GM23338 (cell line): ENCODE results near the gene TMEM207. TPM values are rescaled to one million over a fixed set of nuclear protein-coding genes. Genes with fewer than 3 reads are reported as not detected.

Experiments used
- ATAC-seq: fragments of 200-7000 bp; cut with Tn5 transposase; 3 replicates; pipeline ENCODE4 v1.9.1; 2020
- DNase-seq: peaks from one replicate; pipeline ENCODE4 v3.0.0-alpha.2; 2015; ENCODE audit warnings: low spot score
- H2AFZ ChIP-seq: fragments of 200-600 bp; sonication (generic); 2 replicates; pipeline ENCODE4 v1.8.0; 2016; ENCODE audit warnings: antibody characterized with exemption, mild to moderate bottlenecking, moderate library complexity
- H3F3A ChIP-seq: fragments of 200-600 bp; sonication (generic); replicated peaks from 2 replicates; pipeline ENCODE4 v1.8.0; 2017; ENCODE audit warnings: antibody characterized with exemption, mixed run types, low read depth
- H3K27ac ChIP-seq: fragments of 200-600 bp; sonication (generic); 2 replicates; pipeline ENCODE4 v1.6.1; 2016; ENCODE audit warnings: low read depth
- H3K27me3 ChIP-seq: fragments of 200-600 bp; sonication (generic); 2 replicates; pipeline ENCODE4 v1.8.0; 2016; ENCODE audit warnings: mild to moderate bottlenecking, mixed run types, moderate library complexity; ENCODE audit not compliant: insufficient read depth
- H3K36me3 ChIP-seq: fragments of 200-600 bp; sonication (generic); 2 replicates; pipeline ENCODE4 v1.8.0; 2016; ENCODE audit warnings: mild to moderate bottlenecking; ENCODE audit not compliant: insufficient read depth
- H3K4me1 ChIP-seq: fragments of 200-600 bp; sonication (generic); 2 replicates; pipeline ENCODE4 v1.8.0; 2016; ENCODE audit warnings: mild to moderate bottlenecking, moderate library complexity; ENCODE audit not compliant: insufficient read depth
- H3K4me2 ChIP-seq: fragments of 200-600 bp; sonication (generic); 2 replicates; pipeline ENCODE4 v1.7.1; 2017; ENCODE audit warnings: mixed run types
- H3K4me3 ChIP-seq: fragments of 200-600 bp; sonication (generic); 2 replicates; pipeline ENCODE4 v1.6.1; 2016; ENCODE audit warnings: mixed run types
- H3K79me2 ChIP-seq: fragments of 200-600 bp; sonication (generic); replicated peaks from 2 replicates; pipeline ENCODE4 v1.8.0; 2017; ENCODE audit warnings: mild to moderate bottlenecking; ENCODE audit not compliant: insufficient read depth
- H3K9me2 ChIP-seq: fragments of 200-600 bp; sonication (generic); 2 replicates; pipeline ENCODE4 v1.8.0; 2017; ENCODE audit not compliant: insufficient read depth
- H4K20me1 ChIP-seq: fragments of 200-600 bp; sonication (generic); replicated peaks from 2 replicates; pipeline ENCODE4 v1.8.0; 2017; ENCODE audit warnings: mild to moderate bottlenecking; ENCODE audit not compliant: insufficient read depth
- H3K27ac Mint-ChIP-seq: 2 replicates; pipeline ENCODE4 v1.8.0; 2020; ENCODE audit warnings: inconsistent platforms, mild to moderate bottlenecking, moderate library complexity, mixed read lengths
- H3K27me3 Mint-ChIP-seq: 3 replicates; pipeline ENCODE4 v1.8.0; 2022; ENCODE audit warnings: low read depth, mild to moderate bottlenecking, moderate library complexity, mixed read lengths, inconsistent platforms; ENCODE audit not compliant: insufficient read depth, poor library complexity
- H3K36me3 Mint-ChIP-seq: 3 replicates; pipeline ENCODE4 v1.8.0; 2021; ENCODE audit warnings: low read depth, mild to moderate bottlenecking, inconsistent platforms, moderate library complexity, mixed read lengths
- H3K4me1 Mint-ChIP-seq: 3 replicates; pipeline ENCODE4 v1.8.0; 2020; ENCODE audit warnings: mild to moderate bottlenecking, inconsistent platforms, mixed read lengths
- H3K4me3 Mint-ChIP-seq: 3 replicates; pipeline ENCODE4 v1.8.0; 2021; ENCODE audit warnings: moderate library complexity, mild to moderate bottlenecking, inconsistent platforms, mixed read lengths
- H3K9me3 Mint-ChIP-seq: 3 replicates; pipeline ENCODE4 v1.8.0; 2020; ENCODE audit warnings: moderate library complexity, mild to moderate bottlenecking, inconsistent platforms, mixed read lengths
- CREB1 ChIP-seq: fragments of 250-450 bp; sonication (Bioruptor Pico); IDR thresholded peaks from 2 replicates; pipeline ENCODE4 v1.5.0; 2020; ENCODE audit warnings: low read depth, mild to moderate bottlenecking, moderate library complexity
- EZH2 ChIP-seq: fragments of 200-600 bp; sonication (generic); IDR thresholded peaks from one replicate; pipeline ENCODE4 v1.8.0; 2017; ENCODE audit warnings: antibody characterized with exemption, mild to moderate bottlenecking, low read depth; ENCODE audit not compliant: unreplicated experiment
- EZH2phosphoT487 ChIP-seq: fragments of 200-600 bp; sonication (generic); IDR thresholded peaks from one replicate; pipeline ENCODE4 v1.8.1; 2018; ENCODE audit warnings: antibody characterized with exemption; ENCODE audit not compliant: unreplicated experiment
- JUNB ChIP-seq: IDR thresholded peaks from one replicate; pipeline ENCODE4 v1.6.1; 2016; ENCODE audit warnings: antibody characterized with exemption; ENCODE audit not compliant: unreplicated experiment
- NANOG ChIP-seq: IDR thresholded peaks from 2 replicates; pipeline ENCODE4 v1.6.1; 2016; ENCODE audit warnings: antibody characterized with exemption, borderline replicate concordance
- POLR2AphosphoS5 ChIP-seq: IDR thresholded peaks from 2 replicates; pipeline ENCODE4 v1.6.1; 2016; ENCODE audit warnings: antibody characterized with exemption, low read depth
- STAT1 ChIP-seq: IDR thresholded peaks from one replicate; pipeline ENCODE4 v1.6.1; 2016; ENCODE audit warnings: antibody characterized with exemption; ENCODE audit not compliant: unreplicated experiment
- ZNF114 ChIP-seq: fragments of 250-450 bp; sonication (Bioruptor Pico); IDR thresholded peaks from 2 replicates; pipeline ENCODE4 v1.5.0; 2020; ENCODE audit warnings: mild to moderate bottlenecking, moderate library complexity
- ZNF331 ChIP-seq: fragments of 250-450 bp; sonication (Bioruptor Pico); IDR thresholded peaks from 2 replicates; pipeline ENCODE4 v1.5.0; 2020; ENCODE audit warnings: low read depth, mild to moderate bottlenecking, moderate library complexity
- polyA plus RNA-seq: library from polyadenylated mRNA; unstranded; fragments of >200 nt; fragmentation: Nextera tagmentation; extraction: Ambion mirVana; gene quantifications from 2 replicates; pipeline ENCODE4 v1.2.1, GENCODE V29; 2016
- total RNA-seq: library from RNA; depleted of rRNA; stranded (reverse); fragments of >200 nt; shearing (Covaris generic); gene quantifications from 2 replicates; pipeline ENCODE4 v1.2.3, GENCODE V29; 2014
- TF ChIP-seq, protein P1 (sequence below): fragments of 250-450 bp; sonication (Bioruptor Pico); IDR thresholded peaks from 2 replicates; pipeline ENCODE4 v1.5.0; 2020; ENCODE audit warnings: mild to moderate bottlenecking, moderate library complexity
- TF ChIP-seq, protein P2 (sequence below): IDR thresholded peaks from one replicate; pipeline ENCODE4 v1.6.1; 2018; ENCODE audit warnings: antibody characterized with exemption; ENCODE audit not compliant: unreplicated experiment
- TF ChIP-seq, protein P3 (sequence below): IDR thresholded peaks from 2 replicates; pipeline ENCODE4 v1.6.1; 2016; ENCODE audit warnings: antibody characterized with exemption

Gene TMEM207
- total and polyA plus RNA-seq, 2 experiments from 2014 or later, result not detected

DNA sequence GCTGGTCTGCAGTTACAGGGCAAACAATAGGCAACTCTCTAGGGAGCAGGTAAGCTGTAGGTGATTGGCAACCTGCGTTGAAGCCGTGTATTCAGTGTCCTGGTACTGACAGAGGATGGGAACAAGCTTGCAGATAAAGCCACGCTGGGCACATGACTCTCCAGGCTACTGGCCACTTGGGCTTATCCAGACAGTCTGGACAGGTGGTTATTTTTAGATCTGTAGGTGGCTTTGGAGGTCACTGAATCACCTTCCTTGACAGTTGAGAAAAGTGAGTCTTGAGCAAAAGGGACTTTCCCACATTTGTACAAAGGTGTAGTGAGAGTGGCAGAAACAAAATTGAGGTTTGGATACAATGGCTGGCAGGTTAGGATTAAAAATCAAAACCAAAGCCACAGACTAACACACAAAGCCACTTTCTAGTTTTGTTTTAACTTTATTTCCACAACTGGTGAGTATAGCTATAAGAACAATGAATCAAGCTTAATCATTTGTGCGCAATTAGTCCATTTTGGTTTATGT lies 41.9 kb upstream of the TMEM207 start (continued):
- TF ChIP-seq, protein P1, sequence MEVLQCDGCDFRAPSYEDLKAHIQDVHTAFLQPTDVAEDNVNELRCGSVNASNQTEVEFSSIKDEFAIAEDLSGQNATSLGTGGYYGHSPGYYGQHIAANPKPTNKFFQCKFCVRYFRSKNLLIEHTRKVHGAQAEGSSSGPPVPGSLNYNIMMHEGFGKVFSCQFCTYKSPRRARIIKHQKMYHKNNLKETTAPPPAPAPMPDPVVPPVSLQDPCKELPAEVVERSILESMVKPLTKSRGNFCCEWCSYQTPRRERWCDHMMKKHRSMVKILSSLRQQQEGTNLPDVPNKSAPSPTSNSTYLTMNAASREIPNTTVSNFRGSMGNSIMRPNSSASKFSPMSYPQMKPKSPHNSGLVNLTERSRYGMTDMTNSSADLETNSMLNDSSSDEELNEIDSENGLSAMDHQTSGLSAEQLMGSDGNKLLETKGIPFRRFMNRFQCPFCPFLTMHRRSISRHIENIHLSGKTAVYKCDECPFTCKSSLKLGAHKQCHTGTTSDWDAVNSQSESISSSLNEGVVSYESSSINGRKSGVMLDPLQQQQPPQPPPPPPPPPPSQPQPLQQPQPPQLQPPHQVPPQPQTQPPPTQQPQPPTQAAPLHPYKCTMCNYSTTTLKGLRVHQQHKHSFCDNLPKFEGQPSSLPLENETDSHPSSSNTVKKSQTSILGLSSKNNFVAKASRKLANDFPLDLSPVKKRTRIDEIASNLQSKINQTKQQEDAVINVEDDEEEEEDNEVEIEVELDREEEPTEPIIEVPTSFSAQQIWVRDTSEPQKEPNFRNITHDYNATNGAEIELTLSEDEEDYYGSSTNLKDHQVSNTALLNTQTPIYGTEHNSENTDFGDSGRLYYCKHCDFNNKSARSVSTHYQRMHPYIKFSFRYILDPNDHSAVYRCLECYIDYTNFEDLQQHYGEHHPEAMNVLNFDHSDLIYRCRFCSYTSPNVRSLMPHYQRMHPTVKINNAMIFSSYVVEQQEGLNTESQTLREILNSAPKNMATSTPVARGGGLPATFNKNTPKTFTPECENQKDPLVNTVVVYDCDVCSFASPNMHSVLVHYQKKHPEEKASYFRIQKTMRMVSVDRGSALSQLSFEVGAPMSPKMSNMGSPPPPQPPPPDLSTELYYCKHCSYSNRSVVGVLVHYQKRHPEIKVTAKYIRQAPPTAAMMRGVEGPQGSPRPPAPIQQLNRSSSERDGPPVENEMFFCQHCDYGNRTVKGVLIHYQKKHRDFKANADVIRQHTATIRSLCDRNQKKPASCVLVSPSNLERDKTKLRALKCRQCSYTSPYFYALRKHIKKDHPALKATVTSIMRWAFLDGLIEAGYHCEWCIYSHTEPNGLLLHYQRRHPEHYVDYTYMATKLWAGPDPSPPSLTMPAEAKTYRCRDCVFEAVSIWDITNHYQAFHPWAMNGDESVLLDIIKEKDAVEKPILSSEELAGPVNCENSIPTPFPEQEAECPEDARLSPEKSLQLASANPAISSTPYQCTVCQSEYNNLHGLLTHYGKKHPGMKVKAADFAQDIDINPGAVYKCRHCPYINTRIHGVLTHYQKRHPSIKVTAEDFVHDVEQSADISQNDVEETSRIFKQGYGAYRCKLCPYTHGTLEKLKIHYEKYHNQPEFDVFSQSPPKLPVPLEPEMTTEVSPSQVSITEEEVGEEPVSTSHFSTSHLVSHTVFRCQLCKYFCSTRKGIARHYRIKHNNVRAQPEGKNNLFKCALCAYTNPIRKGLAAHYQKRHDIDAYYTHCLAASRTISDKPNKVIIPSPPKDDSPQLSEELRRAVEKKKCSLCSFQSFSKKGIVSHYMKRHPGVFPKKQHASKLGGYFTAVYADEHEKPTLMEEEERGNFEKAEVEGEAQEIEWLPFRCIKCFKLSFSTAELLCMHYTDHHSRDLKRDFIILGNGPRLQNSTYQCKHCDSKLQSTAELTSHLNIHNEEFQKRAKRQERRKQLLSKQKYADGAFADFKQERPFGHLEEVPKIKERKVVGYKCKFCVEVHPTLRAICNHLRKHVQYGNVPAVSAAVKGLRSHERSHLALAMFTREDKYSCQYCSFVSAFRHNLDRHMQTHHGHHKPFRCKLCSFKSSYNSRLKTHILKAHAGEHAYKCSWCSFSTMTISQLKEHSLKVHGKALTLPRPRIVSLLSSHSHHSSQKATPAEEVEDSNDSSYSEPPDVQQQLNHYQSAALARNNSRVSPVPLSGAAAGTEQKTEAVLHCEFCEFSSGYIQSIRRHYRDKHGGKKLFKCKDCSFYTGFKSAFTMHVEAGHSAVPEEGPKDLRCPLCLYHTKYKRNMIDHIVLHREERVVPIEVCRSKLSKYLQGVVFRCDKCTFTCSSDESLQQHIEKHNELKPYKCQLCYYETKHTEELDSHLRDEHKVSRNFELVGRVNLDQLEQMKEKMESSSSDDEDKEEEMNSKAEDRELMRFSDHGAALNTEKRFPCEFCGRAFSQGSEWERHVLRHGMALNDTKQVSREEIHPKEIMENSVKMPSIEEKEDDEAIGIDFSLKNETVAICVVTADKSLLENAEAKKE (CRISPR knock-in tag), result no peak

DNA sequence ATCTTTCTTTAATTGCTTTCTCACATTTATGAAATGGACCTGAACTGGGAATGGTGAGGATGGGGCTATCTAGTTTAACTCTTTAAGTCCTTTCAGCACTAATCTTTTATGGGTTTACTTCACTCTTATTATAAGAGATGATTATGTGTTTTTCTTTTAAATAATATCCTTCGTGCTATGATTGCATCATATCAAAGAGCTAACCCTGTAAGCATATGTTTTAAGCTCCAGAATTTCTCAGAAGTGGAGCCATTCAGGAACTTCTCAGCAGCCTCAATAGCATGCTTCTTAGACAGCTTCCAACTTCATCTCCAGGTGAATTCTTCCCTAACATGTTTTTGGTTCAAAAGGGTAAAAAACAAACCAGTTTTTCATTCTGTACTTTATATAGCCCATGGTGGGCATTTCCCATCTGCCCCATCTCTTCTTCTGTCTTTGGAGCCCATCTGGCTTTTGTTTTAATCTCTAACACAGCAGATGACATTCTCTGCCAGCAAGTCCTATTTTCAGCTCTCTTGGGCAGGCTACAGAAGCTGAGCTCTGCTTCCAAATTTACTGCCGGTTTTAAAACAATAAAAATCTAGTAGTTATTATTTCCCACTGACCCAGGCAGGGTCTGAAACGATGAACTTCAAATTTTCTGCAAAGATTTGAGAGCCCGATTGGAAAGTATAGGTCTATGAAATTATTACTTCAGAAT lies 37.4 kb upstream of the TMEM207 start:
- no peak for ATAC-seq
- DNase-seq, result no peak
- Mint-ChIP-seq H3K4me3 (no peak overlapping the region), H3K27ac (no peak overlapping the region), H3K36me3 (no peaks in the 10 kb centered on the region), H3K27me3 (no peaks in the 10 kb centered on the region), H3K9me3 (no peaks in the 10 kb centered on the region), H3K4me1 (peaks cover 23% of the 10 kb centered on the region)
- Histone ChIP-seq H3K4me1 (peaks cover 21% of the 10 kb centered on the region), H3K27me3 (no peaks in the 10 kb centered on the region), H3K79me2 (no peaks in the 10 kb centered on the region), H3F3A (no peaks in the 10 kb centered on the region), H3K4me2 (no peak overlapping the region; the same call in 1 of the 2 replicates), H2AFZ (no peak overlapping the region), H4K20me1 (no peaks in the 10 kb centered on the region), H3K4me3 (no peak overlapping the region), H3K27ac (no peak overlapping the region), H3K9me2 (no peaks in the 10 kb centered on the region), H3K36me3 (no peaks in the 10 kb centered on the region)
- TF ChIP-seq, protein P2, sequence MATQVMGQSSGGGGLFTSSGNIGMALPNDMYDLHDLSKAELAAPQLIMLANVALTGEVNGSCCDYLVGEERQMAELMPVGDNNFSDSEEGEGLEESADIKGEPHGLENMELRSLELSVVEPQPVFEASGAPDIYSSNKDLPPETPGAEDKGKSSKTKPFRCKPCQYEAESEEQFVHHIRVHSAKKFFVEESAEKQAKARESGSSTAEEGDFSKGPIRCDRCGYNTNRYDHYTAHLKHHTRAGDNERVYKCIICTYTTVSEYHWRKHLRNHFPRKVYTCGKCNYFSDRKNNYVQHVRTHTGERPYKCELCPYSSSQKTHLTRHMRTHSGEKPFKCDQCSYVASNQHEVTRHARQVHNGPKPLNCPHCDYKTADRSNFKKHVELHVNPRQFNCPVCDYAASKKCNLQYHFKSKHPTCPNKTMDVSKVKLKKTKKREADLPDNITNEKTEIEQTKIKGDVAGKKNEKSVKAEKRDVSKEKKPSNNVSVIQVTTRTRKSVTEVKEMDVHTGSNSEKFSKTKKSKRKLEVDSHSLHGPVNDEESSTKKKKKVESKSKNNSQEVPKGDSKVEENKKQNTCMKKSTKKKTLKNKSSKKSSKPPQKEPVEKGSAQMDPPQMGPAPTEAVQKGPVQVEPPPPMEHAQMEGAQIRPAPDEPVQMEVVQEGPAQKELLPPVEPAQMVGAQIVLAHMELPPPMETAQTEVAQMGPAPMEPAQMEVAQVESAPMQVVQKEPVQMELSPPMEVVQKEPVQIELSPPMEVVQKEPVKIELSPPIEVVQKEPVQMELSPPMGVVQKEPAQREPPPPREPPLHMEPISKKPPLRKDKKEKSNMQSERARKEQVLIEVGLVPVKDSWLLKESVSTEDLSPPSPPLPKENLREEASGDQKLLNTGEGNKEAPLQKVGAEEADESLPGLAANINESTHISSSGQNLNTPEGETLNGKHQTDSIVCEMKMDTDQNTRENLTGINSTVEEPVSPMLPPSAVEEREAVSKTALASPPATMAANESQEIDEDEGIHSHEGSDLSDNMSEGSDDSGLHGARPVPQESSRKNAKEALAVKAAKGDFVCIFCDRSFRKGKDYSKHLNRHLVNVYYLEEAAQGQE, result no peak
- TF ChIP-seq STAT1 (no peak), EZH2phosphoT487 (no peak), EZH2 (no peak), ZNF114 (CRISPR knock-in tag) (no peak), JUNB (no peak), NANOG (no peak), CREB1 (CRISPR knock-in tag) (no peak), ZNF331 (CRISPR knock-in tag) (no peak), POLR2AphosphoS5 (no peak)
- TF ChIP-seq, protein P3, sequence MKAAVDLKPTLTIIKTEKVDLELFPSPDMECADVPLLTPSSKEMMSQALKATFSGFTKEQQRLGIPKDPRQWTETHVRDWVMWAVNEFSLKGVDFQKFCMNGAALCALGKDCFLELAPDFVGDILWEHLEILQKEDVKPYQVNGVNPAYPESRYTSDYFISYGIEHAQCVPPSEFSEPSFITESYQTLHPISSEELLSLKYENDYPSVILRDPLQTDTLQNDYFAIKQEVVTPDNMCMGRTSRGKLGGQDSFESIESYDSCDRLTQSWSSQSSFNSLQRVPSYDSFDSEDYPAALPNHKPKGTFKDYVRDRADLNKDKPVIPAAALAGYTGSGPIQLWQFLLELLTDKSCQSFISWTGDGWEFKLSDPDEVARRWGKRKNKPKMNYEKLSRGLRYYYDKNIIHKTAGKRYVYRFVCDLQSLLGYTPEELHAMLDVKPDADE, result no peak
